ENCODE results near the gene GP5.

The GP5 gene

GRCh38 chr3:194346621-194347020, 52.4 kb downstream of the GP5 start:
- FAIRE-seq, result no peak

DNA sequence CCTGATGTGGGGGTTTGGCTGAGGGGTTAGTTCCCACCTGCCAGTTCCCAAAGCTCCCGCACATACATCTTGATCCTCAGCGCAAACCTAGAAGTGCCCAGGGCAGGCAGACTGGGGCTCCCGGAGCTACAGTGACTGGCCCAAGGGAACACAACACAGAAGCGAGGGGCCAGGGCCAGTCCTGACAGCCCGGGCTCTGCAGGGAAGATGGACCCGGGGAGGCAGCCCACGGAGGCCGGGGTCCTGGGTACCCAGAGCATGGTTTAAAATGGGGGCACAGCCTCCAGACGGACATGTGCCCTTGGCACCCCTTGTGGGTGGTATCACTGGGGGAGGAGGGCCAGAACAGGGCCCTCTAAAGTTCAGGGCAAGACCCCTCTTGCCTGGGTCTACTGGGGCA, 53.0 kb downstream of the GP5 start:
- no peak for FAIRE-seq

Data from islet of Langerhans (tissue), 1 donor.